Neural cell (in vitro differentiated cells): Measurements from ENCODE around the gene SUFU. TPM values are rescaled to one million over a fixed set of nuclear protein-coding genes. Genes with fewer than 3 reads are reported as not detected.

Source experiments
- H2AFZ ChIP-seq: fragments of 200-600, 300-800 bp; sonication (generic), shearing (Covaris generic); 2 replicates; pipeline ENCODE4 v1.6.0; 2014; ENCODE audit warnings: low read depth, mild to moderate bottlenecking, antibody characterized with exemption, low read length, moderate library complexity
- H3F3A ChIP-seq: fragments of 200-600 bp; shearing (Covaris generic); 2 replicates; pipeline ENCODE4 v1.6.1; 2016; ENCODE audit warnings: mild to moderate bottlenecking, moderate library complexity, mixed read lengths, antibody characterized with exemption, low read length; ENCODE audit not compliant: insufficient read depth, poor library complexity, severe bottlenecking
- H3K27ac ChIP-seq: fragments of 200-600, 300-800 bp; sonication (generic), shearing (Covaris generic); 2 replicates; pipeline ENCODE4 v1.5.1; 2014; ENCODE audit warnings: mild to moderate bottlenecking, low read length, moderate library complexity
- H3K27me3 ChIP-seq: fragments of 300-800, 200-600 bp; sonication (generic), shearing (Covaris generic); 2 replicates; pipeline ENCODE4 v1.6.0; 2014; ENCODE audit warnings: mild to moderate bottlenecking, low read depth, low read length, moderate library complexity; ENCODE audit not compliant: insufficient read depth
- H3K36me3 ChIP-seq: fragments of 300-800, 200-600 bp; sonication (generic), shearing (Covaris generic); 2 replicates; pipeline ENCODE4 v1.5.1; 2014; ENCODE audit warnings: mild to moderate bottlenecking, antibody characterized with exemption, low read length, moderate library complexity; ENCODE audit not compliant: insufficient read depth
- H3K4me2 ChIP-seq: fragments of 300-800, 200-600 bp; sonication (generic), shearing (Covaris generic); 2 replicates; pipeline ENCODE4 v1.6.0; 2014; ENCODE audit warnings: mild to moderate bottlenecking, low read length
- H3K4me3 ChIP-seq: fragments of 300-800, 200-600 bp; sonication (generic), shearing (Covaris generic); 2 replicates; pipeline ENCODE4 v1.5.1; 2014; ENCODE audit warnings: mild to moderate bottlenecking, low read length, moderate library complexity
- H3K79me2 ChIP-seq: fragments of 200-600 bp; shearing (Covaris generic); replicated peaks from 2 replicates; pipeline ENCODE4 v1.6.0; 2014; ENCODE audit warnings: mild to moderate bottlenecking, low read length, moderate library complexity; ENCODE audit not compliant: insufficient read depth
- H3K9ac ChIP-seq: fragments of 300-800, 200-600 bp; sonication (generic), shearing (Covaris generic); 2 replicates; pipeline ENCODE4 v1.6.1; 2016; ENCODE audit warnings: mild to moderate bottlenecking, low read length, mixed read lengths
- H3K9me2 ChIP-seq: fragments of 200-600 bp; shearing (Covaris generic); 2 replicates; pipeline ENCODE4 v1.6.1; 2016; ENCODE audit warnings: mild to moderate bottlenecking, low read length, mixed read lengths; ENCODE audit not compliant: insufficient read depth
- H3K9me3 ChIP-seq: fragments of 200-600, 300-800 bp; sonication (generic), shearing (Covaris generic); 2 replicates; pipeline ENCODE4 v1.6.1; 2016; ENCODE audit warnings: mild to moderate bottlenecking, mixed run types, low read length, moderate library complexity, mixed read lengths
- H4K20me1 ChIP-seq: fragments of 200-600 bp; shearing (Covaris generic); 2 replicates; pipeline ENCODE4 v1.6.1; 2016; ENCODE audit warnings: mild to moderate bottlenecking, mixed run types; ENCODE audit not compliant: insufficient read depth
- CTCF ChIP-seq: fragments of 450-650 bp; IDR thresholded peaks from 2 replicates; pipeline ENCODE4 v1.5.1; 2014; ENCODE audit warnings: antibody characterized with exemption, mild to moderate bottlenecking, moderate library complexity; ENCODE audit not compliant: poor library complexity, severe bottlenecking
- EP300 ChIP-seq: fragments of 450-650 bp; conservative IDR thresholded peaks from 2 replicates; pipeline ENCODE4 v1.6.1; 2014; ENCODE audit warnings: antibody characterized with exemption, mild to moderate bottlenecking, moderate library complexity; ENCODE audit not compliant: poor library complexity, severe bottlenecking
- EZH2 ChIP-seq: fragments of 200-600, 300-800 bp; shearing (Covaris generic), sonication (generic); IDR thresholded peaks from 2 replicates; pipeline ENCODE4 v1.6.1; 2014; ENCODE audit warnings: antibody characterized with exemption, low read length, borderline replicate concordance, mild to moderate bottlenecking; ENCODE audit not compliant: insufficient read depth, poor library complexity, severe bottlenecking
- MXI1 ChIP-seq: fragments of 450-650 bp; conservative IDR thresholded peaks from 2 replicates; pipeline ENCODE4 v1.6.1; 2014; ENCODE audit warnings: antibody characterized with exemption, mild to moderate bottlenecking; ENCODE audit not compliant: poor library complexity, severe bottlenecking
- POLR2AphosphoS5 ChIP-seq: IDR thresholded peaks from 2 replicates; pipeline ENCODE4 v1.6.1; 2012
- RAD21 ChIP-seq: fragments of 450-650 bp; conservative IDR thresholded peaks from 2 replicates; pipeline ENCODE4 v1.6.1; 2014; ENCODE audit warnings: antibody characterized with exemption, mild to moderate bottlenecking, moderate library complexity
- REST ChIP-seq: IDR thresholded peaks from 2 replicates; pipeline ENCODE4 v1.6.1; 2012; ENCODE audit warnings: borderline replicate concordance
- SMC3 ChIP-seq: fragments of 450-650 bp; conservative IDR thresholded peaks from 2 replicates; pipeline ENCODE4 v1.6.1; 2014; ENCODE audit warnings: antibody characterized with exemption, mild to moderate bottlenecking, moderate library complexity; ENCODE audit not compliant: poor library complexity
- TAF1 ChIP-seq: IDR thresholded peaks from 2 replicates; pipeline ENCODE4 v1.6.1; 2012; ENCODE audit warnings: low read depth
- polyA plus RNA-seq: library from polyadenylated mRNA; depleted of rRNA; stranded (reverse); fragments of >200 nt; gene quantifications from 2 replicates; pipeline ENCODE4 v1.2.3, GENCODE V29; 2014

SUFU gene
- polyA plus RNA-seq, 1 donor from 2014 or later = 4.8 TPM

- TF ChIP-seq RAD21 = no peak
- TF ChIP-seq SMC3 = no peak
- no peak for TF ChIP-seq MXI1
- no peak for TF ChIP-seq EP300
- Histone ChIP-seq H3K9me3 (no peaks in the 10 kb centered on the region), H3F3A (no peaks in the 10 kb centered on the region), H4K20me1 (no peaks in the 10 kb centered on the region), H3K4me3 (no peak overlapping the region), H2AFZ (no peak overlapping the region), H3K79me2 (no peaks in the 10 kb centered on the region), H3K36me3 (no peaks in the 10 kb centered on the region), H3K9me2 (no peaks in the 10 kb centered on the region), H3K27ac (no peak overlapping the region), H3K27me3 (no peaks in the 10 kb centered on the region), H3K4me2 (no peak overlapping the region), H3K9ac (no peak overlapping the region)
Observed at GRCh38 chr10:102467318-102467717, 36.5 kb upstream of the SUFU start.

- Histone ChIP-seq H3K79me2 (no peaks in the 10 kb centered on the region), H3F3A (no peaks in the 10 kb centered on the region), H3K36me3 (no peaks in the 10 kb centered on the region), H3K27ac (no peak overlapping the region), H3K9me2 (no peaks in the 10 kb centered on the region), H4K20me1 (no peaks in the 10 kb centered on the region), H3K9ac (no peak overlapping the region), H3K4me2 (no peak overlapping the region), H3K9me3 (no peaks in the 10 kb centered on the region), H3K4me3 (no peak overlapping the region), H2AFZ (no peak overlapping the region), H3K27me3 (no peaks in the 10 kb centered on the region)
- TF ChIP-seq EP300 (no peak), RAD21 (no peak), TAF1 (no peak), POLR2AphosphoS5 (no peak), SMC3 (no peak), CTCF (no peak), REST (no peak), MXI1 (no peak), EZH2 (no peak)
Observed at GRCh38 chr10:102467971-102468438, 35.8 kb upstream of the SUFU start.
